HTR-8/SVneo (cell line): ENCODE data around the gene C12orf76.
"Not testable (repeated sequence)": the region's sequence is repeated elsewhere in the genome, so short reads cannot be mapped to it uniquely, and the experiment has no call there.

Experiments
- DNase-seq: peaks from one replicate; pipeline ENCODE4 v3.0.0; 2011; ENCODE audit warnings: low spot score, mixed read lengths; ENCODE audit not compliant: insufficient read length
- FAIRE-seq: peaks from 2 replicates; lab custom pipeline; 2011; peaks lifted over from hg19 to GRCh38; lab: Jason Lieb, UNC

C12orf76 gene

GRCh38 chr12:110048242-110049027, at the start of gene C12orf76:
Gene C12orf76, minus strand, starts transcription at chr12:110048522. Its CDS starts 27 bp downstream, at chr12:110048495.
- FAIRE-seq, result peak; percentile 96
- peak; percentile 90 for DNase-seq

- no peak for DNase-seq
- FAIRE-seq, result no peak
Measured at GRCh38 chr12:110093631-110094311, 45.4 kb upstream of the C12orf76 start.

- FAIRE-seq (no peak), DNase-seq (no peak)
Measured at GRCh38 chr12:110091136-110091711, 42.9 kb upstream of the C12orf76 start.

GRCh38 chr12:110090266-110091135, 42.2 kb upstream of the C12orf76 start:
- DNase-seq (no peak), FAIRE-seq (no peak)

- no peak for DNase-seq
- no peak for FAIRE-seq
Measured at GRCh38 chr12:110088936-110089335, 40.6 kb upstream of the C12orf76 start.

GRCh38 chr12:110088216-110088615, 39.9 kb upstream of the C12orf76 start:
- not testable (repeated sequence) for DNase-seq, FAIRE-seq

GRCh38 chr12:110084314-110085015, 36.1 kb upstream of the C12orf76 start:
- DNase-seq (no peak), FAIRE-seq (peak; percentile 16)

- FAIRE-seq, result no peak
- DNase-seq, result no peak
Measured at GRCh38 chr12:110080410-110080809, 32.1 kb upstream of the C12orf76 start.

GRCh38 chr12:110079477-110080400, 31.4 kb upstream of the C12orf76 start:
- DNase-seq, result no peak
- no peak for FAIRE-seq

GRCh38 chr12:110077800-110078199, 29.5 kb upstream of the C12orf76 start:
- FAIRE-seq, result no peak
- no peak for DNase-seq

GRCh38 chr12:110075880-110076279, 27.6 kb upstream of the C12orf76 start:
- DNase-seq (no peak), FAIRE-seq (no peak)

GRCh38 chr12:110074089-110074488, 25.8 kb upstream of the C12orf76 start:
- FAIRE-seq, result no peak
- DNase-seq, result no peak

GRCh38 chr12:110073049-110073831, 24.9 kb upstream of the C12orf76 start:
- DNase-seq (peak; percentile 24), FAIRE-seq (no peak)

- DNase-seq, result not testable (repeated sequence)
Measured at GRCh38 chr12:110072636-110073035, 24.3 kb upstream of the C12orf76 start.

GRCh38 chr12:110071967-110072366, 23.6 kb upstream of the C12orf76 start:
- no peak for DNase-seq
- FAIRE-seq, result no peak

More at GRCh38 chr12:110072636-110073035, 24.3 kb upstream of the C12orf76 start:
- not testable (repeated sequence) for FAIRE-seq

GRCh38 chr12:110071504-110071903, 23.2 kb upstream of the C12orf76 start:
- FAIRE-seq (no peak), DNase-seq (no peak)

- FAIRE-seq (no peak), DNase-seq (no peak)
Measured at GRCh38 chr12:110068654-110069053, 20.3 kb upstream of the C12orf76 start.

- FAIRE-seq, result not testable (repeated sequence)
Measured at GRCh38 chr12:110068115-110068514, 19.8 kb upstream of the C12orf76 start.

More at GRCh38 chr12:110068115-110068514, 19.8 kb upstream of the C12orf76 start:
- DNase-seq, result not testable (repeated sequence)
